IPS-15b (cell line): ENCODE results near the gene DMWD.

ENCODE experiments used
- H3K27me3 ChIP-seq: one replicate; pipeline ENCODE4 v1.6.1; 2013; ENCODE audit warnings: low read length; ENCODE audit not compliant: control insufficient read depth, insufficient read depth
- H3K36me3 ChIP-seq: one replicate; pipeline ENCODE4 v1.6.1; 2013; ENCODE audit warnings: low read length; ENCODE audit not compliant: control insufficient read depth, insufficient read depth
- H3K4me1 ChIP-seq: one replicate; pipeline ENCODE4 v1.6.1; 2013; ENCODE audit warnings: mild to moderate bottlenecking, low read length; ENCODE audit not compliant: control insufficient read depth, insufficient read depth
- H3K4me3 ChIP-seq: one replicate; pipeline ENCODE4 v1.5.1; 2013; ENCODE audit warnings: low read depth, low read length
- H3K9ac ChIP-seq: one replicate; pipeline ENCODE4 v1.6.1; 2013; ENCODE audit warnings: low read depth, mild to moderate bottlenecking, low read length
- H3K9me3 ChIP-seq: one replicate; pipeline ENCODE4 v1.6.1; 2013; ENCODE audit warnings: mild to moderate bottlenecking, low read length; ENCODE audit not compliant: control insufficient read depth, insufficient read depth

DMWD gene, protein sequence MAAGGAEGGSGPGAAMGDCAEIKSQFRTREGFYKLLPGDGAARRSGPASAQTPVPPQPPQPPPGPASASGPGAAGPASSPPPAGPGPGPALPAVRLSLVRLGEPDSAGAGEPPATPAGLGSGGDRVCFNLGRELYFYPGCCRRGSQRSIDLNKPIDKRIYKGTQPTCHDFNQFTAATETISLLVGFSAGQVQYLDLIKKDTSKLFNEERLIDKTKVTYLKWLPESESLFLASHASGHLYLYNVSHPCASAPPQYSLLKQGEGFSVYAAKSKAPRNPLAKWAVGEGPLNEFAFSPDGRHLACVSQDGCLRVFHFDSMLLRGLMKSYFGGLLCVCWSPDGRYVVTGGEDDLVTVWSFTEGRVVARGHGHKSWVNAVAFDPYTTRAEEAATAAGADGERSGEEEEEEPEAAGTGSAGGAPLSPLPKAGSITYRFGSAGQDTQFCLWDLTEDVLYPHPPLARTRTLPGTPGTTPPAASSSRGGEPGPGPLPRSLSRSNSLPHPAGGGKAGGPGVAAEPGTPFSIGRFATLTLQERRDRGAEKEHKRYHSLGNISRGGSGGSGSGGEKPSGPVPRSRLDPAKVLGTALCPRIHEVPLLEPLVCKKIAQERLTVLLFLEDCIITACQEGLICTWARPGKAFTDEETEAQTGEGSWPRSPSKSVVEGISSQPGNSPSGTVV

DNA sequence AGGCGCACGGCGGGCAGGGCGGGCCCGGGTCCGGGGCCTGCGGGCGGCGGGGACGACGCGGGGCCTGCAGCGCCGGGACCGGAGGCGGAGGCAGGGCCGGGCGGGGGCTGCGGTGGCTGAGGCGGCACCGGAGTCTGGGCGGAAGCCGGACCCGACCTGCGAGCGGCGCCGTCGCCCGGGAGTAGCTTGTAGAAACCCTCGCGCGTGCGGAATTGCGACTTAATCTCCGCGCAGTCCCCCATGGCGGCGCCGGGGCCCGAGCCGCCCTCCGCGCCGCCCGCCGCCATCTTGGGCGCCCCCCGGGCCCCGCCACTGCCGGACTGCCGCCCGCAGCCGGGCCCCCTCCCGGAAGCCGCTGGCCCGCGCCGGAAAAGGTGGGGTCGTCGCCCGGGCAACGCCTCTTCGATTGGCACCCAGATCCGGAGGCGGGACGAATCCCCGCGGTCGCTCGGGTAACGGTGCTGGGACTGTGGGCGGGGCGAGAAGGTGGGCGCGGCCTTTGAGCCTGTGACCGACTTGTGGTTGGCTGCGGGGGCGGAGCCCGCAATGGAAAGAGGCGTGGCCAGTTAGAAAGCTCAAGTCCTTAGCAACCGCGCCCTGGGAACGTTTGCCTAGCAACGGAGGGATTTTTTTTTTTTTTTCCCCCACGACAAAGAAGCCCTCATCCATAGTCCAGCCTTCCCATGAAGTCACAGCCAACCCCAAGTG lies at the start of gene DMWD:
Gene DMWD (minus strand): TSS at position 376 of the 708 bp plus-strand sequence. CDS start 89 bp downstream, at position 287.
- Histone ChIP-seq H3K9me3 (no peaks in the 10 kb centered on the region), H3K4me3 (peak within 1 kb of the TSS; percentile 90), H3K4me1 (peaks cover 4% of the 10 kb centered on the region), H3K36me3 (peaks cover 7% of the 10 kb centered on the region), H3K27me3 (no peaks in the 10 kb centered on the region), H3K9ac (peak within 1 kb of the TSS; percentile 60)

DNA sequence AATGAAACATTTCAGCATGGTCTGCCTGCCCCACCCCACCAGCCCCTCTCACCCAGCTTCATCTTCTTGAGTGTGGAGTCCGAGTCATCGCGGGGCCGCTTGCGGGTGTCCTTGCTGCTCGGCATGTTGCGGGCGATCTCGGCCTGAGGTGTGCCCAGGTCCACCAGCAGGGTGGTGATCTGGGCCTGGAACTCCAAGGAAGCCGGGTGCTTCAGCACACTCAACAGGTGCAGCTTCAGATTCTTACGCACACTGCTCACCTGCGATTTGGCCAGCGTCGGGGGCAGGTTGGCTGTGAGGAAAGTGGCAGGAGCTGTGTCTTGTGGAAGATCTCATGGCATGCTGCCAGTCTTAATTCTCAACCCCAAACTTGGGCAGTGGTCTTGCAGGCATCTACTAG lies 49.6 kb upstream of the DMWD start:
- H3K4me1 ChIP-seq: no peaks in the 10 kb centered on the region
- H3K36me3 ChIP-seq: peaks cover 42% of the 10 kb centered on the region
- H3K9me3 ChIP-seq: no peaks in the 10 kb centered on the region
- no peak overlapping the region for H3K9ac ChIP-seq
- no peak overlapping the region for H3K4me3 ChIP-seq
- no peaks in the 10 kb centered on the region for H3K27me3 ChIP-seq

DNA sequence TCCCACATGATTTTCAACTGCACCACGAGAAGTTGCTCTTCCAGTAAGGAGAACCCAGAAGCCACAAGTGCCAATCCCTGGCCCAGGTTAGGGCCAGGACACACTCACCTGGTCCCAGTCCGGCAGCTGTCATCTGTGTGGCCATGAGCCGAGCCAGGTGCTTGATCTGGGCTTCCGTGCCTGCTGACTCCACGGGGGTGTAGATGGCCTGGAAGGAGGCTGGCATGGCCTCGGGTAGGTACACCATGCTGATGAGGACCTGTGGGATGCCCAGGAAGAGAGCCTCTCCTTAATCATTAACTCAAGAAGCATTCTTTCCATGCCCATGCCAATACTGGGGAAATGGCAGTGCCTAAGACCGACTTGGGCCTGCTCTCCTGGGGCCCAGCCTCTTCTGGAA lies 42.3 kb upstream of the DMWD start:
- Histone ChIP-seq H3K9ac (no peak overlapping the region), H3K27me3 (no peaks in the 10 kb centered on the region), H3K36me3 (peaks cover 59% of the 10 kb centered on the region), H3K9me3 (no peaks in the 10 kb centered on the region), H3K4me3 (no peak overlapping the region), H3K4me1 (no peaks in the 10 kb centered on the region)

DNA sequence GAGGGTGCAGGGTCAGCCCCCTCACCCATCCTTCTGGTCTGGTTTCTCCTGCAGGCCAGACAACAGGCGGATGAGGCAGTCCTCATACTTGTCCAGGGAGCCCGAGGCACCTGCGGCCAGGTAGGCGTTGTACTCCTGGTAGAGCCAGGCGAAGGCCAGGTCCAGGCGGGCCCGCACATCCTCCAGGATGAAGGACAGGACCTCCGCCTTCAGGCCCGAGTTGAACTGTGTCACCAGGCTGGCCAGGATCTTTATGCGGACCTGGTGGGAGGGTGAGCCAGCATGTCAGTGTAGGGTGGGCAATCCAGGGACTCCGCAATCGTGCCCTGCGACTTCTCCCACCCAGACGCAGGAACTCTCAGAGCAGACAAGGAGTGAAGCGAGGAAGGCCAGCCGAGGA lies 36.3 kb upstream of the DMWD start:
- peaks cover 80% of the 10 kb centered on the region for H3K36me3 ChIP-seq
- H3K4me3 ChIP-seq: no peak overlapping the region
- H3K9me3 ChIP-seq: no peaks in the 10 kb centered on the region
- H3K4me1 ChIP-seq: no peaks in the 10 kb centered on the region
- H3K9ac ChIP-seq: no peak overlapping the region
- no peaks in the 10 kb centered on the region for H3K27me3 ChIP-seq

DNA sequence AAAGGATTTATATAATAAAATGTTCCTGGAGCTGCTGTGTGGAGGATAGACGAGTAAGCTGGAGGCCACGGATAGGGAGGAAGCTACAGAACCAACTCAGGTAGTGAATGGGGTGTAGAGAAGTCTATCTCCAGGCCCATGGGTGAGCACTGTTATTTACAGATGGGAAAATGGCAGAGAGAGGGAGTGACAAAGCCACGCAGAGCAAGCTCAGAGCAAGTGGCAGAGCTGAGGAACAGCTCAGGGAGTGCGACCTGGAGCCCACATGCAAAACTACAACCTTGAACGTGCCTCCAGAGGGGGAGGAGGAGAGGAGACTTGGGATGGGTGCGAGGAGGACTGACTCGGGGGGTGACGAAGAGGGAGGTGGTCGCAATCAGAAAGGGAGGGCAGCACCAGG lies 35.9 kb upstream of the DMWD start:
- H3K9ac ChIP-seq: no peak overlapping the region
- H3K27me3 ChIP-seq: no peaks in the 10 kb centered on the region
- no peak overlapping the region for H3K4me3 ChIP-seq
- H3K9me3 ChIP-seq: no peaks in the 10 kb centered on the region
- H3K4me1 ChIP-seq: no peaks in the 10 kb centered on the region
- peaks cover 82% of the 10 kb centered on the region for H3K36me3 ChIP-seq

DNA sequence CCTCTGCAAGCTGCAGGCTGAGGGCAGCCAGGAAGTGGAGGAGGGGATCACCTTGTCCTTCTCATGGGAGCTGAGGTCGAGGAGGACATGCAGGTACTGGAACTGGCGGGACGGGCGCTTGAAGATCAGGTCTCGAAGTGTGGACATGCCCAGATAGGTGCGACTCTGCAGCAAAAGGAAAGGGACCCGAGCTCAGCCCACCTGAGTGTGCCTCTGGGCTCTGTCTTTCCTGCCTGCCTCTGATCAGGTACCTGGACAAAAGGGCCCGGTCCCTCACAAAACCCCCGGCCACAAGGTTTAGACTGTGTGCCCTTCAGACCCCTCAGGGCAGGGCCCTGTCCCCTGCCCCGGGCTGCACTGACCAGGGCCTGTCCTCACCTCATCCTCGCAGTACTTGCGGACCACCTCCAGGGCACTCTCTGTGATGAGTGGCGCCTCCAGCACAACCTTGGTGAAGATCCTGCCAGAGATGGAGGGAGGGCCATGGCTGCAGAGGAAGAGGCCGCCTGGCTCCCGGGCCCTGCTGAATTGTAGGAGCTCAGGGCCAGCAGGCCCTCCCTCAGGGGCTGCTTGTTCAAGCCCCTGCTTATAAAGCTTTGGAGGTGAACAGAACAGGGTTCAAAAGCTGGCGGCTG lies 34.9 kb upstream of the DMWD start:
- Histone ChIP-seq H3K4me3 (no peak overlapping the region), H3K27me3 (no peaks in the 10 kb centered on the region), H3K4me1 (no peaks in the 10 kb centered on the region), H3K36me3 (peaks cover 87% of the 10 kb centered on the region), H3K9me3 (no peaks in the 10 kb centered on the region), H3K9ac (no peak overlapping the region)

DNA sequence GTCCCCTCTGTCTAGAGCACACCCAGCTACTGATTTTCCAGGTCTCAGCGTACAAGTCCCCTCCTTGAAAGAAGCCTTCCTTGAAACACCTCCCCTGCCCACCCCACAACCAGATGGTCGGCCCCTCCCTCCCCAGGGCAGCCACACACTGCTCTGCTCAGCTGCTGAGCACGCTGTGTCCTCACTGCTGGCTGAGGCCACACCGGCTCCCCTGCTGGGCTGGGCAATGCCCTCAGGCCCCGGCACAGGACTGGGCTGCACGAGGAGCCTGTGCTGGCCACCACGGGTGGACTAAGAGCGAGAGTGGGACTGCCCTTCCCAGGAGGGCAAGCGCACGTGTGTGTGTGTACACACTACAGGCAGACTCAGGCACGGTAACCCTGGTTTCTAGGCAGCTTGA lies 34.3 kb upstream of the DMWD start:
- no peaks in the 10 kb centered on the region for H3K9me3 ChIP-seq
- H3K27me3 ChIP-seq: no peaks in the 10 kb centered on the region
- H3K4me3 ChIP-seq: no peak overlapping the region
- no peaks in the 10 kb centered on the region for H3K4me1 ChIP-seq
- peaks cover 85% of the 10 kb centered on the region for H3K36me3 ChIP-seq
- H3K9ac ChIP-seq: no peak overlapping the region

DNA sequence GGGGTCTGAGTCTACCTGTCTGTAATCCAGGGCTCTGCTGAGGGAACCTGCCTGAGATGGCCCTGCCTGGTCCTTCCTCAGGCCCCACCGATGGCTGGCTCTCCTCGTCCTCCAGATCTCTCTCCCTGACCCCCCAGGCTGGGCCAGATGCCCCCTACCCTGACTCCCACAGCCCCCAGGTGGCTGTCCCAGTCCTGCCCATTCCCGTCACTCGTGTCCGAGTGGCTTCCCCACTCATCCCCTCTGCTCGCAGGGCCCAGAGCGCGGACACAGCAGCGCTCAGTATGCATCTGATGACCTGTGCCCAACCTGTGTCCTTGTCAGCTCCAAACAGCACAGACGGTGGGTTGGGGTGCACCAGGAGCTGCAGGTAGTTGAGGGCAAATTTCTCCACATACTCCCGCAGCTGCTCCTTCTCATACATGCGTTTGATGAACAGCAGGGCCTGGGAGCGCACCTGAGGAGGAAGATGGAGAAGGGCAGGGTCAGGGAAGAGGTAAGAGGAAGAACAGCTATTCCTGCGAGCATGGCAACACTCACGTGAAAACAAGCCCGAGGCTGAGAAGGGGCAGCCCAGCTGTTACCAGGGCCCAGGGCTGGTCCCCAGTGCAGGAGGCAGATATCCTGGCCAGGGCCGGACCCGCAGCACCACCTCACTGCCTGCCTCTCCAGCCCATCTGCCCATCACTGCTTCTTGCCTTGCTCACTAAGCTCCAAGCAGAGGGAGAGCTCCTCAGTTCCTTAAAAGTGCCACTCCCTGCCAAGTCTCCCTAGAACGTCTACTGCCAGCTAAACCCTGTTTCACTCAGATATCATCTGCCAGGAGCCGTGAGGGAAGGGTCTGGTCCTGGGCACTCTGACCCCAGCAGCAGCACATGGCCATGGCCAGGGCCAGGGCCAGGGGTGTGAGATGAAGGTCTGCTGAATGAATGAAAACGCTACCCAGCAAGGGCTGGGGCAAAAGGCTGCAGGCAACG lies 33.6 kb upstream of the DMWD start:
- H3K4me1 ChIP-seq: no peaks in the 10 kb centered on the region
- H3K4me3 ChIP-seq: no peak overlapping the region
- H3K9ac ChIP-seq: no peak overlapping the region
- H3K9me3 ChIP-seq: no peaks in the 10 kb centered on the region
- H3K27me3 ChIP-seq: no peaks in the 10 kb centered on the region
- peaks cover 84% of the 10 kb centered on the region for H3K36me3 ChIP-seq

DNA sequence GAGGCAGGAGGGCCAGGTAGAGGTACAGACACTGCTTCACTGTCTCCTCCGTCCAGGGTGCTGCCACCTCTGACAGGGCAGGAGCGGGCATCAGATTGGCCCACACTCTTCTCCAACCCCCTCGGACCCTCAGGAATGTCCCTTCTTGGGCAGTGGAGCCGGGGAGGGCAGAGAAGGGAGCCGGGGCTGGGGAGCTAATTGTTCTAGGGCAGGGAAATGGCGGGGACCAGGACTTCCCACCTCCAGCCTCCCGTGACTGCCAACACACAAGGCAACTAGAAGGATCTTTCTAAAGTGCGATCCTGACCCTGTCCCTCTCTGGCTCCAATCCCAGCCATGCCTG lies 32.6 kb upstream of the DMWD start:
- H3K9ac ChIP-seq: no peak overlapping the region
- no peak overlapping the region for H3K4me3 ChIP-seq
- peaks cover 86% of the 10 kb centered on the region for H3K36me3 ChIP-seq
- no peaks in the 10 kb centered on the region for H3K27me3 ChIP-seq
- H3K4me1 ChIP-seq: no peaks in the 10 kb centered on the region
- no peaks in the 10 kb centered on the region for H3K9me3 ChIP-seq

DNA sequence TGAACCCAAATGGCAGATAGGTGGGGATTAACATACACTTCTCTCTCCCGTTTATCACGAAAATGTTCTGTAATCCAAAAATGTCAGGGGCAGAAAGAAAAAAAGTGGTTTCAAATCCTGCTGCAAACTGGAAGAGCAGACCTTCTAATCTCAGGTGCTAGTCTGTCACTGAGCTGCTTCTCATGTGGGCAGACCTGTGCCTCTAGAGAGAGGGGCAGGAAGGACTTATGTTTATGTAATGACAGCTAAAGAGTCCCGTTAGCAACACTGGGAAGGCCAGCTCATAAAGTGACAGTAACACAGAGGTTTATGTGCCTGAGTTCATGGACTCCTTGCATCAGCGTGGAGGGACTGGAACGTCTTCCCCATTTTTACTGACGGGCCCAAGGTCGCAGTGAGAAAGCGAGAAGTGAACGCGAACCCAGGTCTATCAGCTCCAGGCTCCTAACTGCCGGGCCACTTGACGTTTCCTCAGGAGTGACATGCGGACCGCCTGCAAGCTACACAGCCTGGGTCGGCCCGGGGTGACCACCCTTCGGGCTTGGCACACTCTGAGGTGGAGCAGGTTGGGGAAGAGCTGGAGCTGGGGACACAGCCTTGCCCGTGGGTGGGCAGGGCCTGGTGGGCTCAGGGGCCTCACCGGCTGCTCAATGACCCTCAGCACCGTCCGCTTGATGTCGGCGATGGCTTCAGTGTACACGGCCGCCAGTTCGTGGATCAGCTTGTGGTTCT lies 32.1 kb upstream of the DMWD start:
- Histone ChIP-seq H3K36me3 (peaks cover 85% of the 10 kb centered on the region), H3K9ac (no peak overlapping the region), H3K4me3 (no peak overlapping the region), H3K27me3 (no peaks in the 10 kb centered on the region), H3K9me3 (no peaks in the 10 kb centered on the region), H3K4me1 (no peaks in the 10 kb centered on the region)
